ENCODE data around the gene CD9.

Gene CD9

GRCh38 chr12:6199531-6200255 is 507 bp upstream of the CD9 start:
- H3K27ac Mint-ChIP-seq = no peak overlapping the region

DNA sequence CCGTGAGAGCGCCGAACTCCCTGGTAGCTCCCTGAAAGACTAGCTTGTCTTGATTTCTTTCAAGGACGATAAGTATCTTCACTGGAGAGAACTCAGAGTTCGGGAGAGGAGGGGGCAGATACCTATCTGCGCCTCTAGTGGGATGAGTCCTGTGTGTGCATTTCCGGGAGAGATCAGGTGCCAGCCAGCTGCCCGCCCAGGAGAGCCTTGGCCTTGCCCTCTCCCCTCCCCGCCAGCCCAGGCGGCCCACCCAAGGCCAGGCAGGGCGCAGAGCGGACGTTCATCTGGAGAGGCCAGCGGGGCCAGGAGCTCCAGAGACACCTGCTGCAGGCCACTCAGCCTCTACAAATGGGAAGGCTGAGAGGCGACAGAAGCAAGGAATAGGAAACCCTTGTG is 1.0 kb downstream of the CD9 start:
- H3K4me1 Mint-ChIP-seq = peaks cover 62% of the 10 kb centered on the region
- H3K9me3 Mint-ChIP-seq = no peaks in the 10 kb centered on the region
- H3K4me3 Mint-ChIP-seq = peak overlapping the region; percentile 77
- peaks cover 65% of the 10 kb centered on the region for H3K27me3 Mint-ChIP-seq (ENCODE audit: low read depth, poor library complexity)
- H3K36me3 Mint-ChIP-seq (ENCODE audit: low read depth) = no peaks in the 10 kb centered on the region
- TF ChIP-seq, protein P1, sequence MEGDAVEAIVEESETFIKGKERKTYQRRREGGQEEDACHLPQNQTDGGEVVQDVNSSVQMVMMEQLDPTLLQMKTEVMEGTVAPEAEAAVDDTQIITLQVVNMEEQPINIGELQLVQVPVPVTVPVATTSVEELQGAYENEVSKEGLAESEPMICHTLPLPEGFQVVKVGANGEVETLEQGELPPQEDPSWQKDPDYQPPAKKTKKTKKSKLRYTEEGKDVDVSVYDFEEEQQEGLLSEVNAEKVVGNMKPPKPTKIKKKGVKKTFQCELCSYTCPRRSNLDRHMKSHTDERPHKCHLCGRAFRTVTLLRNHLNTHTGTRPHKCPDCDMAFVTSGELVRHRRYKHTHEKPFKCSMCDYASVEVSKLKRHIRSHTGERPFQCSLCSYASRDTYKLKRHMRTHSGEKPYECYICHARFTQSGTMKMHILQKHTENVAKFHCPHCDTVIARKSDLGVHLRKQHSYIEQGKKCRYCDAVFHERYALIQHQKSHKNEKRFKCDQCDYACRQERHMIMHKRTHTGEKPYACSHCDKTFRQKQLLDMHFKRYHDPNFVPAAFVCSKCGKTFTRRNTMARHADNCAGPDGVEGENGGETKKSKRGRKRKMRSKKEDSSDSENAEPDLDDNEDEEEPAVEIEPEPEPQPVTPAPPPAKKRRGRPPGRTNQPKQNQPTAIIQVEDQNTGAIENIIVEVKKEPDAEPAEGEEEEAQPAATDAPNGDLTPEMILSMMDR (IDR thresholded peaks at IDR 0.05) = no peak
- H3K27ac Mint-ChIP-seq = no peak overlapping the region
- DNase-seq = no peak

More at GRCh38 chr12:6199531-6200255, 507 bp upstream of the CD9 start:
- no peaks in the 10 kb centered on the region for H3K36me3 Mint-ChIP-seq (ENCODE audit: low read depth)
- H3K27me3 Mint-ChIP-seq (ENCODE audit: low read depth, poor library complexity) = peaks cover 62% of the 10 kb centered on the region
- peaks cover 60% of the 10 kb centered on the region for H3K4me1 Mint-ChIP-seq
- H3K9me3 Mint-ChIP-seq = no peaks in the 10 kb centered on the region
- TF ChIP-seq, protein P1 (IDR thresholded peaks at IDR 0.05) = no peak
- peak overlapping the region; percentile 72 for H3K4me3 Mint-ChIP-seq
- peak; percentile 32 for DNase-seq

DNA sequence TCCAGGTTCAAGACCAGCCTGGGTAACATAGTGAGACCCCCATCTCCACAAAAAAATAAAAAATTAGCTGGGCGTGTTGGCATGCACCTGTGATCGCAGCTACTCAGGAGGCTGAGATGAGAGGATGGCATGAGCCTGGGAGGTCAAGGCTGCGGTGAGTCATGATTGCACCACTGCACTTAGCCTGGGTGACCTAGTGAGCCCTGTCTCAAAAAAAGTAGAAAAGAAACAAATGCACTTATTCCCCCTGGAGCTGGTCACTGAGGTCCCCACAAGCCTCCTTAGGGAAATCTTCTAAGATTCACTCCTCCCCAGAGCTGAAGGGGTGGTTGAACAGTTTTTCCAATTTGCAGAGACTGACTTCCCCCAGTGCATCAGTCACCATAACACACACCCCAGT is 1.6 kb downstream of the CD9 start:
- no peak overlapping the region for H3K4me3 Mint-ChIP-seq
- no peaks in the 10 kb centered on the region for H3K9me3 Mint-ChIP-seq
- H3K36me3 Mint-ChIP-seq (ENCODE audit: low read depth) = no peaks in the 10 kb centered on the region
- peaks cover 65% of the 10 kb centered on the region for H3K27me3 Mint-ChIP-seq (ENCODE audit: low read depth, poor library complexity)
- TF ChIP-seq, protein P1 (IDR thresholded peaks at IDR 0.05) = no peak
- DNase-seq = no peak
- peaks cover 63% of the 10 kb centered on the region for H3K4me1 Mint-ChIP-seq
- no peak overlapping the region for H3K27ac Mint-ChIP-seq

DNA sequence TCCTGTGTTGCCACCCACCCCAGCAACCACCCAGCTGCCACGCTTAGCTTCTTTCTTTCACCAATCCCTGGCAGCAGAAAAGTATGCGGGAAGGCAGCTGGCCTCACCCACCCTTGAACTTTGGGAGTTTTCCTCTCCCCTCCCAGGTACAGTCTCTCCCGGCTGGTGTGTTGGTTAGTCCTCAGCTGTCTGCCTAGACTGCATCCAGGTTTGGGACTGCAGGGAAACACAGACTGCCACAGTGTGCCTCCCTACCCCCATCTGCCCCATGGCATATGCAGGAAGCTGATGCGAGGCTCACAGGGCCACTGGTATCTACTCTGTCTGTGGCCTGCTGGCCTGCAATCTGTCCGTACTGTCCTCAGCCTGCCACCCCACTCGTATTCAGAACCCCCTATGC is 2.1 kb downstream of the CD9 start:
- Mint-ChIP-seq H3K36me3 (ENCODE audit: low read depth) (no peaks in the 10 kb centered on the region), H3K27me3 (ENCODE audit: low read depth, poor library complexity) (peaks cover 66% of the 10 kb centered on the region), H3K4me3 (peak overlapping the region; percentile 15), H3K9me3 (no peaks in the 10 kb centered on the region), H3K27ac (no peak overlapping the region), H3K4me1 (peaks cover 66% of the 10 kb centered on the region)
- TF ChIP-seq, protein P1 (IDR thresholded peaks at IDR 0.05) = no peak
- DNase-seq = no peak

DNA sequence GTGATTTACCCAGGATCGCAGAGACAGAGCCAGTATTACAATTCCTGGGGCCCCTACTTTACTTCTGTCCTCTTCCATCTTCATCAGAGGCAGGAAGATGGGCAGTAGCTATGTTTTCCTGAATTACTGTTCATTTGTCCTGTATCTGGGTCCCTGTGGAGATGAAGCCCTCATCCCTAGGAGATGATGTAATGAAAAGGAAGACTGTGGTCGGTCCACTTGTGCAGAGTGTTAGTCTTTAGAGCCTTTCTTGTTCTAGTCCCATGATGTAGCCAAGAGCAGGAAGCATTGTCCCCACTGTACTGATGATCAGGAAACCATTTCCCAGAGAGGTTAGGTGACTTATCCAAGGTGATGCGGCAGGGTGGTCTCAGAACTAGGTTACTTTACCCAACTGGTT is 2.6 kb downstream of the CD9 start:
- Mint-ChIP-seq H3K27ac (no peak overlapping the region), H3K36me3 (ENCODE audit: low read depth) (no peaks in the 10 kb centered on the region), H3K4me1 (peaks cover 64% of the 10 kb centered on the region), H3K4me3 (no peak overlapping the region), H3K27me3 (ENCODE audit: low read depth, poor library complexity) (peaks cover 69% of the 10 kb centered on the region), H3K9me3 (no peaks in the 10 kb centered on the region)
- DNase-seq = no peak
- TF ChIP-seq, protein P1 (IDR thresholded peaks at IDR 0.05) = no peak

- TF ChIP-seq, protein P1 (IDR thresholded peaks at IDR 0.05) = no peak
- no peak for DNase-seq
- H3K27ac Mint-ChIP-seq = no peak overlapping the region
- peaks cover 56% of the 10 kb centered on the region for H3K4me1 Mint-ChIP-seq
- H3K36me3 Mint-ChIP-seq (ENCODE audit: low read depth) = no peaks in the 10 kb centered on the region
- H3K9me3 Mint-ChIP-seq = no peaks in the 10 kb centered on the region
- H3K27me3 Mint-ChIP-seq (ENCODE audit: low read depth, poor library complexity) = peaks cover 64% of the 10 kb centered on the region
- H3K4me3 Mint-ChIP-seq = no peak overlapping the region
Measured at GRCh38 chr12:6203601-6204000, 3.4 kb downstream of the CD9 start.

Data from nephron progenitor cell (in vitro differentiated cells).